SJSA1 (cell line): ENCODE data around the gene CHD2. TPM values are rescaled to one million over a fixed set of nuclear protein-coding genes. Genes with fewer than 3 reads are reported as not detected.
A peak's percentile ranks its signal among the peaks of the same experiment; 100 is the strongest.

ENCODE experiments used
- DNase-seq, 2 experiments: peaks; one replicate each; pipeline ENCODE4 v3.0.0-alpha.2; 2015 to 2020; ENCODE audit warnings: low spot score in 2 of 2, low read depth in 1 of 2
- H3K27ac ChIP-seq: fragments of 250-450 bp; sonication (Bioruptor Pico); 2 replicates; pipeline ENCODE4 v1.5.1; 2020; ENCODE audit warnings: mild to moderate bottlenecking, moderate library complexity
- H3K27me3 ChIP-seq: fragments of 250-450 bp; sonication (Bioruptor Pico); replicated peaks from 2 replicates; pipeline ENCODE4 v1.5.1; 2020; ENCODE audit warnings: mild to moderate bottlenecking, moderate library complexity
- H3K36me3 ChIP-seq: fragments of 250-450 bp; sonication (Bioruptor Pico); 2 replicates; pipeline ENCODE4 v1.5.1; 2020; ENCODE audit warnings: mild to moderate bottlenecking
- H3K4me1 ChIP-seq: fragments of 250-450 bp; sonication (Bioruptor Pico); replicated peaks from 2 replicates; pipeline ENCODE4 v1.6.1; 2021; ENCODE audit warnings: mild to moderate bottlenecking
- H3K4me3 ChIP-seq: fragments of 250-450 bp; sonication (Bioruptor Pico); 2 replicates; pipeline ENCODE4 v1.5.1; 2020; ENCODE audit warnings: mild to moderate bottlenecking
- H3K9me3 ChIP-seq: fragments of 250-450 bp; sonication (Bioruptor Pico); replicated peaks from 2 replicates; pipeline ENCODE4 v1.5.1; 2020; ENCODE audit warnings: mild to moderate bottlenecking
- total RNA-seq: library from RNA; depleted of rRNA; stranded (reverse); fragments of >200 nt; shearing (Covaris generic); gene quantifications from 2 replicates; pipeline ENCODE4 v1.2.3, GENCODE V29; 2014

Gene CHD2
- total RNA-seq, 1 experiment from 2014 or later: 37.6 TPM

- H3K9me3 ChIP-seq: no peaks in the 10 kb centered on the region
- H3K4me1 ChIP-seq: peaks cover 18% of the 10 kb centered on the region
- H3K36me3 ChIP-seq: peaks cover 90% of the 10 kb centered on the region
- no peak overlapping the region for H3K4me3 ChIP-seq
- DNase-seq: peak in 1 of 2 experiments; percentile 32
- peak overlapping the region; percentile 37; the same call in 1 of the 2 replicates for H3K27ac ChIP-seq
- no peaks in the 10 kb centered on the region for H3K27me3 ChIP-seq
Observed at GRCh38 chr15:92981333-92981732, 81.2 kb downstream of the CHD2 start.

GRCh38 chr15:92984161-92984560 lies 84.0 kb downstream of the CHD2 start:
- peaks cover 88% of the 10 kb centered on the region for H3K36me3 ChIP-seq
- H3K4me1 ChIP-seq: peaks cover 10% of the 10 kb centered on the region; the same call in 1 of the 2 replicates
- H3K27me3 ChIP-seq: no peaks in the 10 kb centered on the region
- no peaks in the 10 kb centered on the region for H3K9me3 ChIP-seq
- no peak overlapping the region for H3K27ac ChIP-seq
- no peak for DNase-seq
- H3K4me3 ChIP-seq: no peak overlapping the region

- no peaks in the 10 kb centered on the region for H3K27me3 ChIP-seq
- no peak overlapping the region for H3K4me3 ChIP-seq
- no peaks in the 10 kb centered on the region for H3K9me3 ChIP-seq
- peaks cover 89% of the 10 kb centered on the region for H3K36me3 ChIP-seq
- no peaks in the 10 kb centered on the region for H3K4me1 ChIP-seq
- no peak for DNase-seq
- no peak overlapping the region for H3K27ac ChIP-seq
Observed at GRCh38 chr15:92989470-92989869, 89.3 kb downstream of the CHD2 start.

GRCh38 chr15:92990031-92990430 lies 89.9 kb downstream of the CHD2 start:
- no peaks in the 10 kb centered on the region for H3K27me3 ChIP-seq
- peaks cover 89% of the 10 kb centered on the region for H3K36me3 ChIP-seq
- DNase-seq: no peak
- H3K9me3 ChIP-seq: no peaks in the 10 kb centered on the region
- no peak overlapping the region for H3K4me3 ChIP-seq
- no peak overlapping the region for H3K27ac ChIP-seq
- no peaks in the 10 kb centered on the region for H3K4me1 ChIP-seq

- Histone ChIP-seq H3K27me3 (no peaks in the 10 kb centered on the region), H3K4me3 (no peak overlapping the region), H3K9me3 (no peaks in the 10 kb centered on the region), H3K27ac (no peak overlapping the region), H3K4me1 (no peaks in the 10 kb centered on the region), H3K36me3 (peaks cover 93% of the 10 kb centered on the region)
- DNase-seq: no peak
Observed at GRCh38 chr15:92992720-92993119, 92.6 kb downstream of the CHD2 start.

- Histone ChIP-seq H3K4me1 (no peaks in the 10 kb centered on the region), H3K9me3 (no peaks in the 10 kb centered on the region), H3K36me3 (peaks cover 96% of the 10 kb centered on the region), H3K4me3 (no peak overlapping the region), H3K27me3 (no peaks in the 10 kb centered on the region), H3K27ac (no peak overlapping the region)
- DNase-seq: no peak
Observed at GRCh38 chr15:92997821-92998220, 97.7 kb downstream of the CHD2 start.

GRCh38 chr15:93001156-93001555 lies 101.0 kb downstream of the CHD2 start:
- Histone ChIP-seq H3K4me3 (no peak overlapping the region), H3K4me1 (no peaks in the 10 kb centered on the region), H3K27me3 (no peaks in the 10 kb centered on the region), H3K9me3 (no peaks in the 10 kb centered on the region), H3K27ac (no peak overlapping the region), H3K36me3 (peaks cover 94% of the 10 kb centered on the region)
- DNase-seq: no peak

GRCh38 chr15:93001881-93002280 lies 101.8 kb downstream of the CHD2 start:
- no peaks in the 10 kb centered on the region for H3K9me3 ChIP-seq
- peaks cover 94% of the 10 kb centered on the region for H3K36me3 ChIP-seq

GRCh38 chr15:93005133-93005532 lies 105.0 kb downstream of the CHD2 start:
- no peaks in the 10 kb centered on the region for H3K9me3 ChIP-seq
- peaks cover 96% of the 10 kb centered on the region for H3K36me3 ChIP-seq
- H3K27ac ChIP-seq: no peak overlapping the region
- no peak overlapping the region for H3K4me3 ChIP-seq
- no peaks in the 10 kb centered on the region for H3K4me1 ChIP-seq
- H3K27me3 ChIP-seq: no peaks in the 10 kb centered on the region
- no peak for DNase-seq

More at GRCh38 chr15:93001881-93002280, 101.8 kb downstream of the CHD2 start:
- Histone ChIP-seq H3K4me3 (no peak overlapping the region), H3K27me3 (no peaks in the 10 kb centered on the region), H3K4me1 (no peaks in the 10 kb centered on the region), H3K27ac (no peak overlapping the region)
- DNase-seq: no peak

GRCh38 chr15:93007994-93008393 lies 107.9 kb downstream of the CHD2 start:
- no peaks in the 10 kb centered on the region for H3K27me3 ChIP-seq
- peaks cover 96% of the 10 kb centered on the region for H3K36me3 ChIP-seq
- DNase-seq: no peak
- no peaks in the 10 kb centered on the region for H3K4me1 ChIP-seq
- H3K9me3 ChIP-seq: no peaks in the 10 kb centered on the region
- H3K4me3 ChIP-seq: no peak overlapping the region
- H3K27ac ChIP-seq: no peak overlapping the region

GRCh38 chr15:93012786-93013185 lies 112.7 kb downstream of the CHD2 start:
- no peaks in the 10 kb centered on the region for H3K4me1 ChIP-seq
- H3K9me3 ChIP-seq: no peaks in the 10 kb centered on the region
- H3K4me3 ChIP-seq: no peak overlapping the region
- no peak for DNase-seq
- H3K36me3 ChIP-seq: peaks cover 94% of the 10 kb centered on the region
- H3K27ac ChIP-seq: no peak overlapping the region
- H3K27me3 ChIP-seq: no peaks in the 10 kb centered on the region

- Histone ChIP-seq H3K9me3 (no peaks in the 10 kb centered on the region), H3K27ac (no peak overlapping the region), H3K36me3 (peaks cover 94% of the 10 kb centered on the region), H3K27me3 (no peaks in the 10 kb centered on the region), H3K4me3 (no peak overlapping the region), H3K4me1 (no peaks in the 10 kb centered on the region)
- no peak for DNase-seq
Observed at GRCh38 chr15:93017526-93017925, 117.4 kb downstream of the CHD2 start.

- no peaks in the 10 kb centered on the region for H3K9me3 ChIP-seq
- no peaks in the 10 kb centered on the region for H3K4me1 ChIP-seq
- DNase-seq: no peak
- peaks cover 94% of the 10 kb centered on the region for H3K36me3 ChIP-seq
- no peaks in the 10 kb centered on the region for H3K27me3 ChIP-seq
- no peak overlapping the region for H3K4me3 ChIP-seq
- H3K27ac ChIP-seq: no peak overlapping the region
Observed at GRCh38 chr15:93018574-93018973, 118.5 kb downstream of the CHD2 start.

GRCh38 chr15:93019090-93019489 lies 119.0 kb downstream of the CHD2 start:
- Histone ChIP-seq H3K4me3 (no peak overlapping the region), H3K9me3 (no peaks in the 10 kb centered on the region), H3K4me1 (no peaks in the 10 kb centered on the region), H3K36me3 (peaks cover 96% of the 10 kb centered on the region), H3K27me3 (no peaks in the 10 kb centered on the region), H3K27ac (no peak overlapping the region)
- no peak for DNase-seq

- no peaks in the 10 kb centered on the region for H3K27me3 ChIP-seq
- no peak overlapping the region for H3K4me3 ChIP-seq
- peaks cover 96% of the 10 kb centered on the region for H3K36me3 ChIP-seq
- no peak overlapping the region for H3K27ac ChIP-seq
- H3K9me3 ChIP-seq: no peaks in the 10 kb centered on the region
- no peaks in the 10 kb centered on the region for H3K4me1 ChIP-seq
- DNase-seq: no peak
Observed at GRCh38 chr15:93019971-93020370, 119.8 kb downstream of the CHD2 start.
